C4-2B (cell line): ENCODE results near the gene GREM1.

Experiments used
- CTCF ChIP-seq: fragments of 450-650 bp; conservative IDR thresholded peaks from 2 replicates; pipeline ENCODE4 v1.5.1; 2017; ENCODE audit warnings: mild to moderate bottlenecking
- ZFX ChIP-seq: fragments of 450-650 bp; IDR thresholded peaks from 2 replicates; pipeline ENCODE4 v1.6.1; 2017

DNA sequence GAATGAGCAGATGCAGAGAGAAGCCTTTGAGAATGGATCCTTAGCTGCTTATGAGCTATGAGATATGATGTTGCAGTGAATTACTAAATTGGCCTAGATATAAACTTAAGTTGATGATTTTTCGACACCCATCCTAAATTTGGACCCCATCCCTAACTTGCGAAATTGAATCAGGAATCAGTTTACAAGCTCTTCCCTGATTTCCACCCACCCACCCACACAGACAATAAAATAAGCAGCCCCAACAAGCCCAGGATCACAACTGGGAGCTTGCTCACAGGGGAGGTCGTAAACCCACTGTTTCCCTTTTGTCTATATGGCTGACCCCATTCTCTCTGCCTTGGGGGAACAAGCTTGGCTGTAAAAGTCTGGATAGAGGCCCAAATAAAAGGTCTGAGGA lies 57.3 kb downstream of the GREM1 start:
- TF ChIP-seq ZFX, result no peak
- no peak for TF ChIP-seq CTCF
